Peyer's patch (tissue), 4 donors: Measurements from ENCODE around the gene GUCA2A. TPM values are rescaled to one million over a fixed set of nuclear protein-coding genes. Genes with fewer than 3 reads are reported as not detected.
"Not testable (repeated sequence)": the region's sequence is repeated elsewhere in the genome, so short reads cannot be mapped to it uniquely, and the experiment has no call there.

ENCODE experiments used
- DNase-seq, 3 donors: peaks; one replicate each; pipeline ENCODE4 v3.0.0-alpha.2; 2017 to 2019
- H3K27ac ChIP-seq, 4 donors: fragments of 200-600 bp; sonication (generic); one replicate each; pipeline ENCODE4 v1.5.1; 2016 to 2019
- H3K27me3 ChIP-seq, 2 donors: fragments of 200-600 bp; sonication (generic); one replicate each; pipeline ENCODE4 v1.5.1; 2019
- H3K36me3 ChIP-seq, 3 donors: fragments of 200-600 bp; sonication (generic); one replicate each; pipeline ENCODE4 v1.5.1; 2016 to 2019
- H3K4me1 ChIP-seq, 4 donors: fragments of 200-600 bp; sonication (generic); one replicate each; pipeline ENCODE4 v1.5.1; 2016 to 2019
- H3K4me3 ChIP-seq, 4 donors: fragments of 200-600 bp; sonication (generic); 1 replicate in 3 of 4; 2 replicates in 1 of 4; pipeline ENCODE4 v1.5.1; 2016 to 2019; ENCODE audit warnings: mild to moderate bottlenecking in 1 of 4
- H3K9me3 ChIP-seq, 4 donors: fragments of 200-600 bp; sonication (generic); one replicate each; pipeline ENCODE4 v1.5.1; 2016 to 2019; ENCODE audit warnings: mild to moderate bottlenecking in 1 of 4
- POLR2A ChIP-seq, 2 donors: fragments of 450-650 bp; IDR thresholded peaks; one replicate each; pipeline ENCODE4 v1.5.1; 2017; ENCODE audit warnings: antibody characterized with exemption in 2 of 2, mild to moderate bottlenecking in 2 of 2, moderate library complexity in 2 of 2
- total RNA-seq, 4 donors: library from RNA; depleted of rRNA; stranded (reverse); fragments of >200 nt; gene quantifications; one replicate each; pipeline ENCODE4 v1.1.0, GENCODE V29; 2016
- TF ChIP-seq, protein P1 (sequence below), 6 experiments: fragments of 450-650 bp in 4 of 6; fragments of 200-600 bp in 2 of 6; sonication (generic) in 1 of 6; IDR thresholded peaks; one replicate each; pipeline ENCODE4 v1.5.1; 2017 to 2019; ENCODE audit warnings: antibody characterized with exemption in 6 of 6, mild to moderate bottlenecking in 3 of 6, moderate library complexity in 1 of 6

Gene GUCA2A, protein sequence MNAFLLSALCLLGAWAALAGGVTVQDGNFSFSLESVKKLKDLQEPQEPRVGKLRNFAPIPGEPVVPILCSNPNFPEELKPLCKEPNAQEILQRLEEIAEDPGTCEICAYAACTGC
- total RNA-seq: 1,000 to 10,000 TPM in 3 of 4 donors, 10 to 100 TPM in 1; 27.2 to 4,654 (median 2,038) TPM

DNA sequence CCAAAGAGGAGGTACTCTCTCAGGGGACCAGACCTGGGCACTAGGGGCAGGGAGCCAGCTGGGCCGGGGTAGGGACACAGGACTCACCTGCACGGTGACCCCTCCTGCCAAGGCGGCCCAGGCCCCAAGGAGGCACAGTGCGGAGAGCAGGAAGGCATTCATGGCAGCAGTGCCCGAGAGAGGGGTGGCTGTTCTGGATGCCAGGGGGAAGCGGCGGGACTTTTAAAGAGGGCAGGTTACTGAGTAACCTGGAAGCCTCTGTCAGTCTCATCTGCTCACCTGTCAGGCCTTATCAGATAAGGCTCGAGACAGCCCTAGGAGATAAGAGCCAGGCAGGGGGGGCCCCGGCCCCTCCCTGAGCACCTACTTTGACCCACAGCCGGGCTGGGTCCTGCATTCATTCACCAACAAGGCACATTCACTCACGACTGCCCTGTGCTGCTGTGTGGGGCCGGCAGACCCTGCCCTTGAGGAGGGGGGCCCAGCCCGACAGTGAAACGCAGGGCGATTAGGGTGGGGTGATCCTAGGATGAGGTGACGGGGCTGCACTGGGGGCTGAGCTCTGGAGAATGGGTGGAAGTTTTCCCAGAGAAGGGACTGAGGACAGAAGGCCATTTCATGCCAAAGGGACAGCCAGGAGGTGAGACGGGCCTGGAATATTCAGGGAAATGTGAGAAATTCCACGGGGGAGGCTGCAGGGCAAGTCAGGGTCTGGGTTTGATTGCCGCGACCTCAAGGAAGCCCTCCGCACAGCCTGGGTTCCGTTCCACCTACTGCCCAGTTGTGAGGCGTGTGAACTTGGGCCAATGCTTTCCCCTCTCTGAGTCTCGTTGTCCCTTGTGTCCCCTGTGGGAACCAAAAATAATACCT is at the start of gene GUCA2A:
Gene GUCA2A, minus strand, starts transcription at position 195 of the 870 bp plus-strand sequence. Its CDS starts 33 bp downstream, at position 162.
- Histone ChIP-seq H3K9me3 (peaks cover 0 to 8% (median 0%) of the 10 kb centered on the region in 4 donors), H3K27me3 (no peaks in the 10 kb centered on the region), H3K4me1 (peaks cover 0 to 7% (median 0%) of the 10 kb centered on the region in 4 donors), H3K36me3 (no peaks in the 10 kb centered on the region), H3K27ac (peak within 1 kb of the TSS in 3 of 4 donors; percentile 68 to 96 (median 85)), H3K4me3 (peak within 1 kb of the TSS in 3 of 4 donors; percentile 17 to 57 (median 51))
- TF ChIP-seq POLR2A (IDR thresholded peaks at IDR 0.05): peak; percentile 87 to 93
- TF ChIP-seq, protein P1, sequence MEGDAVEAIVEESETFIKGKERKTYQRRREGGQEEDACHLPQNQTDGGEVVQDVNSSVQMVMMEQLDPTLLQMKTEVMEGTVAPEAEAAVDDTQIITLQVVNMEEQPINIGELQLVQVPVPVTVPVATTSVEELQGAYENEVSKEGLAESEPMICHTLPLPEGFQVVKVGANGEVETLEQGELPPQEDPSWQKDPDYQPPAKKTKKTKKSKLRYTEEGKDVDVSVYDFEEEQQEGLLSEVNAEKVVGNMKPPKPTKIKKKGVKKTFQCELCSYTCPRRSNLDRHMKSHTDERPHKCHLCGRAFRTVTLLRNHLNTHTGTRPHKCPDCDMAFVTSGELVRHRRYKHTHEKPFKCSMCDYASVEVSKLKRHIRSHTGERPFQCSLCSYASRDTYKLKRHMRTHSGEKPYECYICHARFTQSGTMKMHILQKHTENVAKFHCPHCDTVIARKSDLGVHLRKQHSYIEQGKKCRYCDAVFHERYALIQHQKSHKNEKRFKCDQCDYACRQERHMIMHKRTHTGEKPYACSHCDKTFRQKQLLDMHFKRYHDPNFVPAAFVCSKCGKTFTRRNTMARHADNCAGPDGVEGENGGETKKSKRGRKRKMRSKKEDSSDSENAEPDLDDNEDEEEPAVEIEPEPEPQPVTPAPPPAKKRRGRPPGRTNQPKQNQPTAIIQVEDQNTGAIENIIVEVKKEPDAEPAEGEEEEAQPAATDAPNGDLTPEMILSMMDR (IDR thresholded peaks at IDR 0.05): no peak
- peak in 2 of 3 donors; percentile 88 to 89 for DNase-seq

DNA sequence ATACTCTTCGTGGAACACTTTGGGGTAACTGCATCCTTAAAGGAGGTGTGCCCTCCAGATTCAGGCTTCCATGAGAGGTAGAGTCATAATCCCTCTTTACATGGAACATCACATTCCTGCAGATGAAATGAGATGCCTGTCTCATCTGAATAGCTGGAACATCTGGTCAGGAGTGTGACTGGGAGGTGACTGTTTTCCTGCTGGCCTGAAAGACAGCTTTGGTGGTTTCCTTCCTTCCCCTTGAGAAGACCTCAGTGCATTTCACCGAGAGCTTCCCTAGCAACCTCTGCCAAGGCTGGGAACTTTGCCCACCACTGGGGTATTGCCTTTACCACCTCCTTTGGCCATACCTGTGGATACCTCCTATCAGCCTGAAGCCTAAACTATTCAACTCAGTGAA is 46.7 kb upstream of the GUCA2A start:
- DNase-seq: no peak
- Histone ChIP-seq H3K4me1 (peaks cover 0 to 16% (median 2%) of the 10 kb centered on the region in 4 donors), H3K36me3 (no peaks in the 10 kb centered on the region), H3K27ac (no peak overlapping the region), H3K27me3 (no peaks in the 10 kb centered on the region), H3K9me3 (no peaks in the 10 kb centered on the region), H3K4me3 (no peak overlapping the region)
- no peak for TF ChIP-seq POLR2A (IDR thresholded peaks at IDR 0.05)
- TF ChIP-seq, protein P1 (IDR thresholded peaks at IDR 0.05): no peak

DNA sequence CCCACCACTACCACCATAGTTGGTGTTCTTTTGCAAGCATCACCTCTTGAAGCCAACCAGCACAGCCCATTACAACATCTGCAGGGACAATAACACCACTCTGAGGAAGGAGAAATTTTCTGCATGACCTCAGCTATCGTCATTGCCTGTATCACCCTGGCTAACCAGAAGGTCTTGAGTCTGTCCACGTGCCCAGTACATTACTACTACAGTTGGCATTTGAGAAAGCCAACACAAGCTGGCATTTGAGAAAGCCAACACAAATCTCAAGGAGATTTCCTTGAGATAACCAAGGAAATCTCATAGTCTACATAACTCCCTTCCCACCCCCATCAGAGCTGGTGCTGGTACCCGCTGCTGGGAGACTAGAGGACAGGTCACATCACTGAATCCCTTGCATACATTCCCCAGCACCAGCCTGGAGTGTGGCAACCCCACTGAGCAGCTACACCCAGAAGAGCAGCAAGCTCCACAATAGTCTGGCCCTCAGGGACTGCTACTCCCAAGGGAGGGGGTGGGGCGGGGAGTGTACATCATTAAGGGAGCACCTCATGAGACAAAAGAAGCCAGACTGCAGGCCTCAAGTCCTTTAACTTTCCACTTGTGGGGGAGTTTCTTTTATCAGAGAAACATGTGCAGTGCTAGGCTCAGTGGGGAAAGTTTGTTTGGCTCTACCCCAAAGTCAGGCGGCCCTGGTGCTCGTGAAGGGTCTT is 46.0 kb upstream of the GUCA2A start:
- Histone ChIP-seq H3K36me3 (peaks cover 0 to under 1% (median 0%) of the 10 kb centered on the region in 3 donors), H3K4me3 (no peak overlapping the region)
- TF ChIP-seq, protein P1 (IDR thresholded peaks at IDR 0.05): no peak
- no peak for TF ChIP-seq POLR2A (IDR thresholded peaks at IDR 0.05)

DNA sequence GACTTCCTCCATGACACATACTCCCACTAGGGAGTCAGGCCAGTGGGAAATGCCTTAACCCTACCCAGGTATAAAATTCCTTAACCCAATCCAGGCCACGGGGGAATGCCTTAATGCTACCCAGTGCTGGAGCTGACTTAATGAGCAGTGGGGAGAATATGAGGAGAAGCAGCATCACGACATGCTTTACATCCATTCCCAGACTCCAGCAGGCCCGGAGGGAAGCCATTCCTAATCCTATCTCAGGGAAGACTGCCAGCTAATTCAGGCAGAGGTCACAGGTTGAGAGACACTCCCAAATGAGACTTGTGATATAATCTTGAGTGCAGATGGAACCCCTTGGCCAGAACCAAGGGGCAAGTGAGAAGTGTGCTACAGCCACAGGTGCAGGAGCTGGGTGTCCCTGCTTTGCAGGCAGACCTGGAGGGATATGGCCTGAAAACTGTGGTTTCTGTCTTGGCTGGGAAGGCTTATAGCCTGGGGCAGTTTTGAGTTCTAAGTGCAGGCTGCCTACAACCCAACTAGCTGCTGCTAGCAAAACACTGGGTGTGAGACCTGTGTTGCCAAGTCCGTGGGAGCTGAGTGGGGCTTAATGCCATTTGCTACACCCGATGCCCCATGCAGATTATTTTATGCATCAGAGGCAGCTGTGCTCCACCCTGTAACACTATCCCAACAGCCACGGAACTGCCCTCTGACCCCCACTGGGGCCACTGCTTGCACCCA is 45.1 kb upstream of the GUCA2A start:
- Histone ChIP-seq H3K27me3 (no peaks in the 10 kb centered on the region), H3K9me3 (no peaks in the 10 kb centered on the region), H3K4me3 (no peak overlapping the region), H3K36me3 (peaks cover 0 to 7% (median 0%) of the 10 kb centered on the region in 3 donors), H3K27ac (no peak overlapping the region), H3K4me1 (peaks cover 0 to 16% (median 2%) of the 10 kb centered on the region in 4 donors)
- TF ChIP-seq POLR2A (IDR thresholded peaks at IDR 0.05): no peak
- TF ChIP-seq, protein P1 (IDR thresholded peaks at IDR 0.05): no peak
- no peak for DNase-seq

More for the DNA sequence above, 46.0 kb upstream of the GUCA2A start:
- no peaks in the 10 kb centered on the region for H3K9me3 ChIP-seq
- H3K4me1 ChIP-seq: peaks cover 0 to 16% (median 2%) of the 10 kb centered on the region in 4 donors
- no peaks in the 10 kb centered on the region for H3K27me3 ChIP-seq
- no peak for DNase-seq
- no peak overlapping the region for H3K27ac ChIP-seq

DNA sequence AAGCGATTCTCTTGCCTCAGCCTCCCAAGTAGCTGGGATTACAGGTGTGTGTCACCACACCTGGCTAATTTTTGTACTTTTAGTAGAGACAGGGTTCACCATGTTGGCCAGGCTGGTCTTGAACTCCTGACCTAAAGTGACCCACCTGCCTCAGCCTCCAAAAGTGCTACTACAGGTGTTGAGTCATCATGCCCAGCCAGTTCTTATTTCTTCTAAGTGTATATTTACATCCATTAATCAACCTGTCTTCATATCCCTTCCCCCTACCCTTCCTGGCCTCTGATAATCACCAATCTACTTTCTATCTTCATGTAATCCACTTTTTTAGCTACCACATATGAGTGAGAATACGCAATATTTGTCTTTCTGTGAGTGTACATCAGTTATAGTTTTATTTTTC is 42.4 kb upstream of the GUCA2A start:
- peaks cover 0 to 22% (median 0%) of the 10 kb centered on the region in 3 donors for H3K36me3 ChIP-seq
- not testable (repeated sequence) for DNase-seq, H3K27ac ChIP-seq, H3K4me1 ChIP-seq, H3K27me3 ChIP-seq, H3K9me3 ChIP-seq, H3K4me3 ChIP-seq
